ENCODE results near the gene BCL2L2.
"Not testable (repeated sequence)": the region's sequence is repeated elsewhere in the genome, so short reads cannot be mapped to it uniquely, and the experiment has no call there.

The BCL2L2 gene

DNA sequence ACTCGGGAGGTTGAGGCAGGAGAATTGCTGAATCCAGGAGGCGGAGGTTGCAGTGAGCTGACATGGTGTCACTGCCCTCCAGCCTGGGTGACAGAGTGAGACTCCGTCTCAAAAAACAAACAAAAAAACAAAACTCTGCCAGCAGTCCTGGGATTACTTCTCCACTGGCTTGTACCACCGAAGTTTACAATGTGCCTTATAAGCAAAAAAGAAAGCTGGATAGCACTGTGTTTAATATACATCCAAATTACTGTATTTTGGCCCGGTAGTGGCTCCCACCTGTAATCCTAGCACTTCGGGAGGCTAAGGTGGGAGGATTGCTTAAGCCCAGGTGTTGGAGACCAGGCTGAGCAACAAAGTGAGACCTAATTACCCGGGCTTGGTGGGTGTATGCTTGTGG, 37.4 kb upstream of the BCL2L2 start:
- Histone ChIP-seq H3K4me2 (ENCODE audit: low read length) (no peak overlapping the region), H3K9me3 (ENCODE audit: low read length) (no peaks in the 10 kb centered on the region), H3K4me1 (ENCODE audit: insufficient read depth, low read length, severe bottlenecking) (no peaks in the 10 kb centered on the region), H3K36me3 (ENCODE audit: insufficient read depth, low read length) (no peaks in the 10 kb centered on the region), H3K9ac (ENCODE audit: low read length) (no peak overlapping the region), H3K27me3 (ENCODE audit: insufficient read depth, low read length) (no peaks in the 10 kb centered on the region), H3F3A (ENCODE audit: insufficient read depth, low read length) (peaks cover 3% of the 10 kb centered on the region; the same call in 1 of the 2 replicates), H4K20me1 (ENCODE audit: insufficient read depth, low read length) (no peaks in the 10 kb centered on the region), H3K27ac (ENCODE audit: low read depth, low read length, poor library complexity, severe bottlenecking) (no peak overlapping the region), H3K79me2 (ENCODE audit: insufficient read depth, low read length) (no peaks in the 10 kb centered on the region), H3K4me3 (ENCODE audit: low read depth, low read length, poor library complexity, severe bottlenecking) (no peak overlapping the region), H2AFZ (ENCODE audit: low read length) (no peak overlapping the region), H3K9me2 (ENCODE audit: low read depth, low read length) (no peaks in the 10 kb centered on the region)
- TF ChIP-seq, protein P1, sequence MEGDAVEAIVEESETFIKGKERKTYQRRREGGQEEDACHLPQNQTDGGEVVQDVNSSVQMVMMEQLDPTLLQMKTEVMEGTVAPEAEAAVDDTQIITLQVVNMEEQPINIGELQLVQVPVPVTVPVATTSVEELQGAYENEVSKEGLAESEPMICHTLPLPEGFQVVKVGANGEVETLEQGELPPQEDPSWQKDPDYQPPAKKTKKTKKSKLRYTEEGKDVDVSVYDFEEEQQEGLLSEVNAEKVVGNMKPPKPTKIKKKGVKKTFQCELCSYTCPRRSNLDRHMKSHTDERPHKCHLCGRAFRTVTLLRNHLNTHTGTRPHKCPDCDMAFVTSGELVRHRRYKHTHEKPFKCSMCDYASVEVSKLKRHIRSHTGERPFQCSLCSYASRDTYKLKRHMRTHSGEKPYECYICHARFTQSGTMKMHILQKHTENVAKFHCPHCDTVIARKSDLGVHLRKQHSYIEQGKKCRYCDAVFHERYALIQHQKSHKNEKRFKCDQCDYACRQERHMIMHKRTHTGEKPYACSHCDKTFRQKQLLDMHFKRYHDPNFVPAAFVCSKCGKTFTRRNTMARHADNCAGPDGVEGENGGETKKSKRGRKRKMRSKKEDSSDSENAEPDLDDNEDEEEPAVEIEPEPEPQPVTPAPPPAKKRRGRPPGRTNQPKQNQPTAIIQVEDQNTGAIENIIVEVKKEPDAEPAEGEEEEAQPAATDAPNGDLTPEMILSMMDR (IDR thresholded peaks at IDR 0.05; ENCODE audit: low read length): no peak
- TF ChIP-seq EZH2 (IDR thresholded peaks at IDR 0.05; ENCODE audit: borderline replicate concordance, low read length): no peak

DNA sequence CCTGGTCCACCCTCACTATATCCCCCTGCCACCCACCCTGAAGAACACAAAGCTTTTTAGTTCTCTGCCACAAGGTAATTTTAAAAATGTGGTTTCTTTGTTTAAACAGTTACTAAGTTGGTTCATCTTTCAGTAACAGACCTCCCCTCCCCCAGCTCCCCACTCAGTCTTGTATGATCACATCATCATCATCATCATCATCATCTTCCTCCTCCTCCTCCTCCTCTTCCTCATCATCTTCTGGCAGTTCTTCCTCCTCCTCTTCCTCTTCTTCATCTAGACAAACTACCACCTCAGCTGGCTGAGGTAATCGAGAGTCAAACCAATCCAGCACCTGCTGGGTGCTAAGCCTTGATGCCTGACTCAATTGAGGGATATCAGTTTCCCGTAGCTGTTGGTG, 31.2 kb upstream of the BCL2L2 start:
- H3K9me3 ChIP-seq (ENCODE audit: low read length): no peaks in the 10 kb centered on the region
- H3K9ac ChIP-seq (ENCODE audit: low read length): no peak overlapping the region
- TF ChIP-seq, protein P1 (IDR thresholded peaks at IDR 0.05; ENCODE audit: low read length): no peak
- no peak for TF ChIP-seq EZH2 (IDR thresholded peaks at IDR 0.05; ENCODE audit: borderline replicate concordance, low read length)

DNA sequence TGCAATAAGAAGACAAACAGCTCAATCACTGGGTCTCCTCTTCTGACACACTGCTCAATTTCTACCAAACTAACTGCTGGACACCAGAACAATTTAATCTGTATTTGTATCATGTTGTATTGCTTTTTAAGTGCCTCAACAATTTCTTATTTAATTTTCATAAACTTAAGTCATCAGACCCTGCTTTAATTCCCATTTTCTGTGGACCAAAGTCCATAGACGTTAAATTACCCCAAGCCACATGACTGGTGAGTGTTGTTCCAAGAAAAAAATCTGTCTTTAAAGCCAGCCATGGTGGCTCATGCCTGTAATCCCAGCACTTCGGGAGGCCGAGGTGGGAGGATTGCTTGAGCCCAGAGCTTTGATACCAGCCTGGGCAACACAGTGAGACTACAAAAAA, 29.4 kb upstream of the BCL2L2 start:
- Histone ChIP-seq H4K20me1 (ENCODE audit: insufficient read depth, low read length) (no peaks in the 10 kb centered on the region), H3F3A (ENCODE audit: insufficient read depth, low read length) (peaks cover 3% of the 10 kb centered on the region; the same call in 1 of the 2 replicates), H3K27ac (ENCODE audit: low read depth, low read length, poor library complexity, severe bottlenecking) (no peak overlapping the region), H3K4me2 (ENCODE audit: low read length) (no peak overlapping the region), H3K79me2 (ENCODE audit: insufficient read depth, low read length) (no peaks in the 10 kb centered on the region), H3K4me1 (ENCODE audit: insufficient read depth, low read length, severe bottlenecking) (no peaks in the 10 kb centered on the region), H2AFZ (ENCODE audit: low read length) (no peak overlapping the region), H3K9me3 (ENCODE audit: low read length) (no peaks in the 10 kb centered on the region), H3K27me3 (ENCODE audit: insufficient read depth, low read length) (no peaks in the 10 kb centered on the region), H3K36me3 (ENCODE audit: insufficient read depth, low read length) (peaks cover 11% of the 10 kb centered on the region), H3K9me2 (ENCODE audit: low read depth, low read length) (no peaks in the 10 kb centered on the region), H3K9ac (ENCODE audit: low read length) (no peak overlapping the region), H3K4me3 (ENCODE audit: low read depth, low read length, poor library complexity, severe bottlenecking) (no peak overlapping the region)
- no peak for TF ChIP-seq EZH2 (IDR thresholded peaks at IDR 0.05; ENCODE audit: borderline replicate concordance, low read length)
- TF ChIP-seq, protein P1 (IDR thresholded peaks at IDR 0.05; ENCODE audit: low read length): no peak

More for the DNA sequence above, 31.2 kb upstream of the BCL2L2 start:
- no peak overlapping the region for H3K27ac ChIP-seq (ENCODE audit: low read depth, low read length, poor library complexity, severe bottlenecking)
- no peaks in the 10 kb centered on the region for H3K79me2 ChIP-seq (ENCODE audit: insufficient read depth, low read length)
- no peaks in the 10 kb centered on the region for H3K27me3 ChIP-seq (ENCODE audit: insufficient read depth, low read length)
- H2AFZ ChIP-seq (ENCODE audit: low read length): no peak overlapping the region
- H3K36me3 ChIP-seq (ENCODE audit: insufficient read depth, low read length): peaks cover 11% of the 10 kb centered on the region
- H3K4me1 ChIP-seq (ENCODE audit: insufficient read depth, low read length, severe bottlenecking): no peaks in the 10 kb centered on the region
- H4K20me1 ChIP-seq (ENCODE audit: insufficient read depth, low read length): no peaks in the 10 kb centered on the region
- peaks cover 3% of the 10 kb centered on the region; the same call in 1 of the 2 replicates for H3F3A ChIP-seq (ENCODE audit: insufficient read depth, low read length)
- no peak overlapping the region for H3K4me2 ChIP-seq (ENCODE audit: low read length)
- no peaks in the 10 kb centered on the region for H3K9me2 ChIP-seq (ENCODE audit: low read depth, low read length)
- no peak overlapping the region for H3K4me3 ChIP-seq (ENCODE audit: low read depth, low read length, poor library complexity, severe bottlenecking)

DNA sequence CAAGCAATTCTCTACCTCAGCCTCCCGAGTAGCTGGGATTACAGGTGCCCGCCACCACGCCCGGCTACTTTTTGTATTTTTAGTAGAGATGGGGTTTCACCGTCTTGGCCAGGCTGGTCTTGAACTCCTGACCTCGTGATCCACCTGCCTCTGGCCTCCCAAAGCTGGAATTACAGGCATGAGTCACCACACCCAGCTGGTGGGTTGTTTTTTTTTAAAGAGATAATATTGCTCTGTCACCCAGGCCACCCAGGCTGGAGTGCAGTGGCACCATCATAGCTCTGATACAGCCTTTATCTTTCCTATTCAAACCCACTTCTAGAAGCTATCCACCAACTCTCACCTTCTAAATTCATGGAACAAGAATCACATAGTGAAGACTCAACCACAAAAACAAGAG, 28.7 kb upstream of the BCL2L2 start:
- H3K9me2 ChIP-seq (ENCODE audit: low read depth, low read length); H3K27ac ChIP-seq (ENCODE audit: low read depth, low read length, poor library complexity, severe bottlenecking); H4K20me1 ChIP-seq (ENCODE audit: insufficient read depth, low read length); H3K4me1 ChIP-seq (ENCODE audit: insufficient read depth, low read length, severe bottlenecking); H3K4me3 ChIP-seq (ENCODE audit: low read depth, low read length, poor library complexity, severe bottlenecking); H3K9ac ChIP-seq (ENCODE audit: low read length); H3K27me3 ChIP-seq (ENCODE audit: insufficient read depth, low read length); H3K79me2 ChIP-seq (ENCODE audit: insufficient read depth, low read length); H3F3A ChIP-seq (ENCODE audit: insufficient read depth, low read length); H2AFZ ChIP-seq (ENCODE audit: low read length); H3K9me3 ChIP-seq (ENCODE audit: low read length); H3K4me2 ChIP-seq (ENCODE audit: low read length): not testable (repeated sequence)
- H3K36me3 ChIP-seq (ENCODE audit: insufficient read depth, low read length): peaks cover 11% of the 10 kb centered on the region
